ENCODE data around the gene GATC. TPM values are rescaled to one million over a fixed set of nuclear protein-coding genes. Genes with fewer than 3 reads are reported as not detected.

Gene GATC
- total and polyA plus RNA-seq, 2 of the 4 experiments (the other 2 are of a cell fraction), result 8.7 to 16.5 TPM

GRCh38 chr12:120416490-120417216, 29.6 kb upstream of the GATC start:
- Histone ChIP-seq H2BK5ac (ENCODE audit: low read depth, low read length, poor library complexity, severe bottlenecking) (no peak overlapping the region), H4K8ac (ENCODE audit: low read depth in 2 of 2, low read length in 2 of 2) (no peak overlapping the region), H2AFZ (replicated peaks; ENCODE audit: low read length, poor library complexity) (no peak overlapping the region), H3K14ac (replicated peaks; ENCODE audit: low read depth, low read length) (no peak overlapping the region), H3K23ac (ENCODE audit: low read depth, low read length) (no peak overlapping the region), H2BK120ac (ENCODE audit: low read depth, low read length) (no peak overlapping the region), H4K91ac (ENCODE audit: insufficient read depth, low read depth, low read length) (no peak overlapping the region), H4K5ac (ENCODE audit: low read depth, low read length) (no peak overlapping the region), H2AK9ac (replicated peaks; ENCODE audit: low read depth, low read length, poor library complexity) (no peak overlapping the region), H3K36me3 (ENCODE audit: control insufficient read depth, insufficient read depth, low read length) (no peaks in the 10 kb centered on the region), H3K9me1 (ENCODE audit: insufficient read depth, low read length) (no peaks in the 10 kb centered on the region), H3K27me3 (ENCODE audit: control insufficient read depth, insufficient read depth, low read length) (peaks cover 20% of the 10 kb centered on the region), H3K9ac (ENCODE audit: low read depth, low read length) (no peak overlapping the region), H3K4me3 (ENCODE audit: insufficient read depth, low read depth, low read length) (no peak overlapping the region), H2BK15ac (ENCODE audit: low read depth, low read length) (no peak overlapping the region), H3K79me1 (ENCODE audit: low read depth in 1 of 2, low read length in 2 of 2) (no peaks in the 10 kb centered on the region), H3K56ac (ENCODE audit: extremely low read depth, insufficient read depth, low read length) (no peak overlapping the region), H3K9me3 (ENCODE audit: control insufficient read depth, insufficient read depth, low read length) (no peaks in the 10 kb centered on the region), H3K18ac (ENCODE audit: low read depth, low read length) (no peak overlapping the region), H3K4ac (ENCODE audit: low read depth, low read length) (no peak overlapping the region), H3K4me1 (ENCODE audit: control insufficient read depth, insufficient read depth, low read length) (no peaks in the 10 kb centered on the region), H4K20me1 (ENCODE audit: insufficient read depth, low read length) (no peaks in the 10 kb centered on the region), H3K27ac (ENCODE audit: insufficient read depth, low read length) (no peak overlapping the region), H2AK5ac (ENCODE audit: low read depth, low read length) (no peak overlapping the region), H2BK20ac (ENCODE audit: low read depth, low read length) (no peak overlapping the region), H3K4me2 (ENCODE audit: low read depth, low read length) (no peak overlapping the region)
- dilution Hi-C loops (cut with HindIII; ENCODE audit: low sequenced_read_pairs, unreplicated experiment), result no loop called here
- no peak for TF ChIP-seq RAD21 (IDR thresholded peaks at IDR 0.05; ENCODE audit: low read length)
- TF ChIP-seq RFX5 (IDR thresholded peaks at IDR 0.05; ENCODE audit: low read depth, low read length), result no peak
- no peak for TF ChIP-seq CHD1 (IDR thresholded peaks at IDR 0.05; ENCODE audit: low read depth, low read length)
- no peak for TF ChIP-seq MXI1 (IDR thresholded peaks at IDR 0.05; ENCODE audit: borderline replicate concordance, low read depth, low read length)
- no peak for TF ChIP-seq MAFK (IDR thresholded peaks at IDR 0.05; ENCODE audit: low read depth, low read length)
- TF ChIP-seq POLR2A (IDR thresholded peaks at IDR 0.05; ENCODE audit: low read depth, low read length), result no peak
- no peak for TF ChIP-seq FOS (IDR thresholded peaks at IDR 0.05; ENCODE audit: low read depth, low read length)
- no peak for TF ChIP-seq NFE2L2 (IDR thresholded peaks at IDR 0.05; ENCODE audit: low read depth, low read length)
- TF ChIP-seq CEBPB (IDR thresholded peaks at IDR 0.05; ENCODE audit: low read depth, low read length), result no peak
- TF ChIP-seq BHLHE40 (IDR thresholded peaks at IDR 0.05; ENCODE audit: low read depth, low read length), result no peak
- TF ChIP-seq MAZ (IDR thresholded peaks at IDR 0.05; ENCODE audit: borderline replicate concordance, low read depth, low read length), result no peak
- no peak for TF ChIP-seq ELK1 (IDR thresholded peaks at IDR 0.05; ENCODE audit: borderline replicate concordance, low read depth, low read length)
- TF ChIP-seq RCOR1 (IDR thresholded peaks at IDR 0.05; ENCODE audit: insufficient replicate concordance, low read length), result no peak
- no peak for TF ChIP-seq SMC3 (IDR thresholded peaks at IDR 0.05; ENCODE audit: low read depth, low read length)
- DNase-seq (no peak), ATAC-seq (ENCODE audit: low read depth) (no peak)
- WGBS, 2 experiments (ENCODE audit: extremely low coverage in 2 of 2, insufficient read length in 1 of 2), result 33% methylated on average over 1 of the region's 7 CpGs; no CpG with 5 or more reads in 1 of the 2 experiments
- BruUV-seq (replicated peaks), result no TSS peak
- intact Hi-C loops (cut with micrococcal nuclease), result no loop called here
- ChIA-PET POLR2A (ENCODE audit: unreplicated experiment) (no interaction called here), CTCF (no interaction called here)
- in situ Hi-C loops (cut with MboI; ENCODE audit: low sequenced_read_pairs), result no loop called here
